DMS 273 (cell line): ENCODE measurements around the gene HIVEP3.

ENCODE experiments used
- DNase-seq: peaks from one replicate; lab custom pipeline; 2025; ENCODE audit not compliant: unreplicated experiment; lab: John Stamatoyannopoulos, UW

HIVEP3 gene

DNA sequence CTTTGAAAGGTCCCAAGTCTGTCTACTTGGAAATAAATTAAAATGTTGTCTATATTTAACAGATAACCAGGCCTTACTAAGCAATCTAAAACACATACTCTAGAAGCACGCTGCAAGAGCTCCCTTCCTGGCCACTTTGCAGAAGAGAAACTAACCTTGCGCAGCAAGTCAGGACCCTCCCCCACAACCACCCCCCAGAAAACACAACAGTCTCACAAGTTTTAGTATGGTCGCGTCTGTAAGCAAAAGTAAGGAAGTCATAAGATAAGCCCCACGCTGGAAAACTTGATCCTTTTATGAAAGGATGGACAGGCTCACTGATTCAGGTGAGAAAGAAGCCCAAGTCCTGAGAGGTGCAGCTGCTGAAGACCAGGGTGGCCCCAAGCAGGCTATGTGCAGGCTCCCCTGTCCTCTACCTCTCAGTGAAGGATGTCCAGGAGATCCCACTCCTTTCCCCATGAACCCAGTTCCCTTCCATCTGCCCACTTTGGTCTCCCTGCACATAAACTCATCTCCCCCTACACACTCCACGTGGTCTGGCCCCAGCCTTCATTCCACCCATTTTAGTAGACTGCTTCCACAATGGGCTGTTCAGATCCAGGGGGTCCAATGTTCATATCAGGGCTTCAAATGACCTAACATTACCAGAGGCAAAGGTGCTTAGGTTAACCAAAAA lies 23.8 kb downstream of the HIVEP3 start:
- DNase-seq = no peak

DNA sequence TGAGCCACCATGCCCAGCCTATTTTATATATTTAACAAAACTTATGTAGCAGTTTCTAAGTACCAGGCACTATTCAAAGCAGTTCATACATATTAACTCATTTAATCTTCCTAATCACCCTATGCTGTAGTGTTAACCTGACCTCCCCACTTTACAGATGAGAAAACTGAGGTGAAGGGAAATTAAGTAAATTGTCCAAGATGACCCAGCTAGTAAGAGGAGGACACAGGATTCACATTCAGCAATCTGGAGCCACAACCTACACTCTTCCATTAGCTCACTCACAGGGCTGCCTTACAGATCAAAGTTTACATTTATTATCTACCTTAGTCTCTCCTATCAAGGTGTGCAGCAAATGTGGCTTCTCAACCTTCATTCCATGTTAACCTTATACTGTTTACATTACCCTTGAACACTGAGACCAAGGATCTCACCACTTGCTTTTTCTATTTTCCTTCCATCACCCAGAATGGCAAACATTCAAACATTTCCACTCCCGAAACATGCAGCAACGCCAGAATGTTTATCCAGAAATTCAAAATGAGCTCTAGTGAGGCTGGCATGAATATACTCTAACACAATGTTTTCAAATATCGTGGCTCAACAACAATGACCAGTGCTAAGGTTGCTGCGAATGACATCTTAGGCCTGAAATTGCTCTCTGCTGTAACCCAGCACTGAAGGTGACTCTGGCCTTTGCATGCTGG lies 24.5 kb downstream of the HIVEP3 start:
- no peak for DNase-seq

DNA sequence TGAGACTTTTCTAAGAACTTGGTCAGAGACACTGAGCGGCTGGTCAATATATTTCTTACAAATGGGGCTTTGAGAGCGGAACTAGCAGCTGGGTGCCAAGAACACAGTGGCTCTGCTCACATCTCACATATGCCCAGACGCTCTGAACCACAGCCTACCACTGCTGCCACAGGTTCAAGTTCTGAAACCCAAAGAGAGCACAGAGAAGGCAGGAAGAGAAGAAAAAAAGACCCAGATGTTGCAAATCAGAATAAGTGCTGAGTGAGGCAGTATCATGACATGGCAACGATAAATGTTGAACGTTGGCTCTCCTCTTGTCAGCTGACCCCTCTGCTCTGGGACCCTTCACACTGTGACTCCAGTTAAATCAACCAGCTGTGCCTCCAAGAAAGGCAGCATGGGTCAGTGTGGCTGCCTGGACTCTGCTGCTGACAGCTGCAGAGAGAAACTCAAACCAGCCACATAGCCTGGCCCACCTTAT lies 26.4 kb downstream of the HIVEP3 start:
- DNase-seq = no peak

DNA sequence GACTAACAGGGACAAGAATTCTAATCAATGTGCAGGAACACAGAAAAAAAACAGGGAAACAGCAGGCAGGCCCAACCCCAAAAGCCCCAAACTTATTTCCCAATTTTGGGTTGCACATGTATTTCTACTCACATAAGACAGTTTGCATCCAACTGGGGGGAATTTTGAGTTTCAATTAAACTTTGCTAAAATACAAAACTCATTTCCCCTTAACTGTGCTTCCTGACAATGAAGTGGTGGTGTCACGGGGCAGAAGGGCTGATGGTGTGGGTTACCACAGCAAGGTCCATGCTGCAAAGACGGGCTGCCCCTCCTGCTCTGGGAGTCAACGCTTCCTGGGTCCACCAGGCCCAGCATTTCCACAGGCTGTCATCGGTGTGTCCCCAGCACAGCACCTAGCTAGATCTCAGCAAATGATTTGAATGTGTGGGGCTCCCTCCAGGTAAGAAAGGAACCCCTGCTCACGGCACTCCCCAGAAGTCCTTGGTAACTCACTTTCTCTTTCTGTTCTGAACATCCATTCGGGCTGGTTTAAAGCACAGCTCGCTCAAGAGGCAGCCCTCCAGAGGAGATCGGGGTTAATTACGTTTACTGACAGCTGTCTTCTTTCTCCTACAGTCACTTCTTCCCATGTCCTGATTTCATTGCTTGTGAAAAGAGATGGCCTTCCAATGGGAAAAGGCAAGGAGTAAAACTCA lies 27.4 kb downstream of the HIVEP3 start:
- peak; percentile 65 for DNase-seq

DNA sequence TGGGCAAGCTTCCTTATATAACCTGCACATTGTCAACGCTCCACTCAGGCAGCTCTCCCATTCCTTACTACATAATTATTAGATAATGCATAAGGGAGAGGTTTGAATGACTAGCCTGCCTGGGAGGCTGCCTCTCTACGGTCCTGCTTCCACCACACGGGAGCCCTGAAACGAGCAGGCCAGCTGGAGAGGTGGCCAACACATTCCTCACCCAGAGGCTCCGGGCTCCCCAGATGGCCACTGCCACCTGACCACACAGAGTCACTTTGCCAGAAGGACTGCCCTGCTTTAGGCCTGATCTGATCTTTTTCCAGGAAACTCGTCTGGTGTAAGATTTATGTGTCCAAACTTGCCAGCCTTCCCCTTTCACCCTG lies 27.9 kb downstream of the HIVEP3 start:
- DNase-seq = peak; percentile 29

DNA sequence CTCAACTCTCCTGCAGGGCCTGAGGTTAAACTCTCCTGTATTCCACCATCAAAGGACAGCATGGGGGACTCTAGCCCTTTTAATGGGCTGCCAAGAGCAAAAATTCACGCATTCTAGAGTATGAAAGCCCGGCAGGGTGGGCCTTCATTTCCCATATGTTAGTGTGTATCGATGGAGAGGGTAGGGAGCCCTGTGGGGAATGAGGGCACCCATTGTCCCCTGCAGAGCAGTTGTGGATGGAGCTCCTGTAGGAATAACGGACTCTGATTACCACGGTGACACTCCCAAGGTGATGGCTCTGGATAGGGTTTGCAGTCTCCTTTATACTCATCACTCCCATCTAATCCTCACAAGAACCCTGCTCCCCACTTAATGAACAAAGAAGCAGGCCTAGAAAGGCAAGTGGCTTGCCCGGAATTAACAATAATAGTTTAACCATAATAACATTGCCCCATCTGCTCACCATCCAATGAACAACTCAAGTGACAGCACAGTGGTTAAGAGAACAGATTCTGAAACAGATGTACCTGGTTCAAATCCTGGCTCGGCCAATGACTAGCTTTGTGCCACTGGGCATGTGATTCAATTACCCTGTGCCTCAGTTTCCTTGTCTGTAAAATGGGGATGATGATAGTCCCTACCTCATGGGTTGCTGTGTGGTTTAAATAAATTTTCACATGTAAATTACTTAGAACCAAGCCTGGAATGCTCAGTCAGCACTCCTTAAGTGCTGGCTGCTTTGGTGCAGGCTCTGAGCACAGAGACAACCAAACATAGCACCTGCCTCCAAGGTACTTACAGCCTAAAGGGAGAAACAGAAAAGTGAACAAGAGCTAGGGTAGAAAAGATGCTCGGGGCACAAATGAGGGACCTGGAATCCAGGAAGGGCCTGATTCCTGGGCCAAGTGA lies 29.0 kb downstream of the HIVEP3 start:
- DNase-seq = peak; percentile 14

DNA sequence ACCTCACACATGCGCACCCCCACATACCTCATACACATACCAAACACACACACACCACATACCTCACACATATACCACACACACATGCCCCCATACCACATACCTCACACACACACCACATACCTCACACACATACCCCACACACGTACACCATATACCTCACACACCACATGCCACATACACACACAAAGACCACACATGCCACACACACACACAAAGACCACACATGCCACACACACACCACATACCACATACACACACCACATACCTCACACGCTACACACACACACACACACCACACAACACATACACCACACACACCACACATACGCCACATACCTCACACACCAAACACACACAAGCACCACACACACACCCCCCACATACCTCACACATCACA lies 30.0 kb downstream of the HIVEP3 start:
- no peak for DNase-seq

DNA sequence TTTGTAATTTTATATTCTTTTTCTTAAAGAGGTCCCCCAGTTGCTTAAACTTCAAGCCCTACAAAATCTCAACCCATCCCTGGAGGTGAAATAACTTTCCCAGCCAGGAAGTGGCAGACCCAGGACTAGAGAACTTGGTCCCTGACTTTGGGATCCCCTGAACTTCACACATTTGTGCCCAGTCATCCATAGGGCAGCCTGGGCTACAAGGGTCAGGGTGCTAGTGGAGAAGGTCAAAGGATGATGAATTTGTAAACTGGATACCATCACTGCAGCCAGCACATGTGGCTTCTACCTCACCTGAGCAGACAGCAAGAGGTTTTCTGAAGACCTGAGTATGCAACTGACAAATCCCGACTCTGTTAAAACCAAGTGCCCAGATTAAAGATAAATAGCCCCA lies 31.4 kb downstream of the HIVEP3 start:
- no peak for DNase-seq

DNA sequence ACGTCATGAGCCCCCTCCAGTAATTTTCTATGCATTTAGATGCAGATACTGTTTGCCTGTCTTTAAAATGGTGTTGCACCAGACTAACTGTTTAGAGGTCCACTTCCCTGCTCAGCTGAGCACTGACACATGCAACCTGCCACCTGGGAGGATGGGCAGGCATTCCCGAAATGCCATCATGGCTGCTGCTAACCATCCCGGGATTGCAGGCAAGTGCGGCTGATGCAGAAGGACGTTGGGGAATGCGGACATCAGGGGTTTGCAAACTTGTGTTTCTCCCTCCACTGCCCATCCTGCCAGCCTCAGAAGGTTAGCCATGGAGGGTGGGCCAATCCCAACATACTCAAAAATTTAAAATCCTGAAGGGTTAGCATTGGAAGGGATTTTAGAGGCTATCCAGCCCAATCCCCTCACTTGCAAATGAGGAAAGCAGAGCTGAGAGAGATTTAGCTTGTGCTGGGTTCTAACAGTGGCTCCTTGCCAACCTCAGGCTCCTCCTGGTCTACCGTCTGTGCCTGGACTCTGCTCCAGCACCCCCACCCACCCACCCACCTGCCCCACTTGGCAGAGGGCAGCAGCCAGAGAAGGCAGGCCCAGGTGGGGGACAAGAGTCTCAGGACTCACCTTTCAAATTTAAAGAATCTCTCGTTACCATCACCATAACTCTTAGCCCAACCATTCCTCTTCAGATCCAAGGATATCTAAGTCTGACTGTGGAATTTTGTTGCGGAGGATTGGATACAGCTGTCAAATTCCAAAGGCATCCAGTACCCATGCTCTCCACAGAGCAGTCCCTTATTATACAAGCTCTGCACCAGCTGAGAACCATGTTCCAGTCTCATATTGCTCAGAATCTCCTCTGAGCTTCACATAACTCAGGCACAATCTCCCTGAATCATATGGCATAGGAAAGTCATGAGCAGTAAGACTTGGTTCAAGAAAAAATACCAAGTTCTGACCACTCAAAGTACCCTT lies 34.2 kb downstream of the HIVEP3 start:
- peak; percentile 37 for DNase-seq

DNA sequence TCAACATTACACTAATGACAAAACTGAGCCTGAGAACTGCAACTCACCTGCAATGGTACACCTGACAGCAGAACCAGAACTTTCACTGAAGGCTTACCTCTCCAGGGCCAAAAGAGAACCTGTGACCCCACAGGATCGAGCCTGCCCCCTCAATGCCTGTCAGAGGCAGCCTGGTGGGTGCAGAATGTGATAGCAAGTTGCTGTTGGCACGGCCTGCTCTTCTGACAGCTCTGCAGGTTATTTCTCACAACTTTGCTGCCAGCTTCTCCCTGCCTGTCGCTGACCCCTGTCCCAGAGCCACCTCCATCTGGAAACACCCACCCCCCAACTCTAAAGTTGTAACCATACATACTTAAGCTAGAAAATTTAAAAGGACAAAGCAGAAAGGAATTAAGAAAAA lies 35.2 kb downstream of the HIVEP3 start:
- no peak for DNase-seq

DNA sequence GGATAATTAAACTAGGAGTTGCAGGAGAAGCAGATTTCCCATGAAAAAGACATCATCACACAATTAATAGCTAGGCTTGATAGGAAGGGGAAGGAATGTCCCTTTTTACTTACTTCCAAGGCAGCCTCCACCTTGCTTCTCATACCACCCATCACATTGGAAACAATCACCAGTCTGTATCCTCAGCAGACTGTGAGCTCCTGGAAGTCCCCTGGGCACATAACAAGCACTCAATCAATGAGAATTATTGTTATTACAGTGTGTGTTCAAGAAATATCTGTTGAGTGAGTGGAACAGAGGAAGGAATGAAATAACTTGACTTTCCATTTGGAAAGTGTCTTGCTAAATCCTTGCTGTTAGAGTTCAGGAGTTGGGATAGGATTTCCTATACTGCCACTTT lies 36.2 kb downstream of the HIVEP3 start:
- no peak for DNase-seq

DNA sequence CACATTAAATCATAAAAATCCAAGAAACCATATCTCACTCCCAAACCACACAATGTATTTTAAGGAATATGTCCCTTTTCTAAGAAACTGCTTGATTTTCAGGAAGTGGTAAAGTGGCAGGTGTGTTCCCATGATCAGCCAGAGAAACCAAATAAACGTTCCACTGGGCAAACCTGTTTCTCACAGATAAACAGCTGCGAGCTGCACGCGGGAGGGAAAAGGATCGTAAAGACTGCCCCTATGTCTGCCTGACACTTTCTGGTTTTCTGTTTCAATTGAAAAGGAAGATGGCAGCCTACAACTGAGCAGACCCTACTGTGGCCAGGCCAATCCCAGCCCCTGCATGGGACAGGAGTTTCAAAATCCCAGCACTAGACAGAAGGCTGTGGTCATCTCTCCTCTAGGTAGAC lies 36.6 kb downstream of the HIVEP3 start:
- peak; percentile 10 for DNase-seq

DNA sequence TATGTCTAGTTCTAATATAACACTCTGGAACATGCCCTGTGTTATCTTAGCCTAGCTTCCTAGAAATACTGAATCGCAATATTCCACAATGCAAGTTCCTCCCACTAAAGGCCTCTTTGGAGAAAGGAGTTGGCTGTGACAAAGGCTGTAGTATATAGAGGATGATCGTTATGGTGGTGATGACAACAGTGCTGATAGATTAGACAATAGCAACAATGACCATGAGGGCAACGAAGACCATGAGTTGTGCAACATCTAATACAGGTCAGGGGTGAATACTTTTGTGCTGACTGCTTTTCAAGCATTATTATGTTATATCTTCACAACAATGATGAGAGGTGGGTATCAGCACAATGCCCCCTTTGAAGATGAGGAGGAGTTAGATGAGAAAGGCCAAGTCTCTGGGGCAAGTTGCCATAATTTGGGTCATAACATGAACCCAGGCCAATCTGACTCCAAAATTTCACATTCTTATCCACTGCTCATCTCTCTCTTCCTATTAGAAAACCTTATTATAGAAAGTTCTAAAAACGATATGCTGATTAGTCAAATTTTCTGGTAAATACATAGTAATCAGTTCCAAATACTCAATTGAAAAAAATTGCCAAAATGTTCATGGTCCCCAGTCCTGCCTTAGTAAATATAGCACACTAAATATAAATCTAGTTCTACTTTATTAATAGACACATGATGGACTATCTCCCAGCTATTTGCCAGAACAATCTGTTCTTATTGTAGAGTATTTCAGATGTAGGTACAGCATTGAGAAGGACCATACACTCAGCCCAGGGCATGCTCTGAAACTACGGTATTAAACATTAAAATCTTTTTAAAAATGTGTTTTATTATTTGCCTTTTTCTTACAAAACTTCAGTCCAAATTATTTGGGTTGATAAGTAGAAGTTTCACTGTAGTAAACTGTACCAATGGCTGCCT lies 37.5 kb downstream of the HIVEP3 start:
- DNase-seq = no peak

DNA sequence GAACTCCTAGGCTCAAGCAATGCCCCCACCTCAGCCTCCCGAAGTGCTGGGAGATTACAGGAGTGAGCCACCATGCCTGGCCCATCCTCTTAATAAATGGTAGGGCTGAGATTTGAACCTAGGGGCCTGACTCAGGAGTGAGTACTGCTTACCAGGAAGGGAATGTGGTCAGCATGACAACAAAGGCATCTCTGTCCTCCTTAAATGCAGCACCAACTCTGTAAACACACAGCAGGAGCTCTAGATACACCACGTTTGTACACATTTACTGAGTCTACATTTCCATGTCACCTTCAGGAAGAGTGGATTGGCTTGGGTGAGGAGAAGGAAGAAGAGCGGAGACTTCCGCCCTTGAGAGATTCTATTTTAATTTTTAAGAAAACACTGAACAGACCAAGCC lies 38.5 kb downstream of the HIVEP3 start:
- no peak for DNase-seq

DNA sequence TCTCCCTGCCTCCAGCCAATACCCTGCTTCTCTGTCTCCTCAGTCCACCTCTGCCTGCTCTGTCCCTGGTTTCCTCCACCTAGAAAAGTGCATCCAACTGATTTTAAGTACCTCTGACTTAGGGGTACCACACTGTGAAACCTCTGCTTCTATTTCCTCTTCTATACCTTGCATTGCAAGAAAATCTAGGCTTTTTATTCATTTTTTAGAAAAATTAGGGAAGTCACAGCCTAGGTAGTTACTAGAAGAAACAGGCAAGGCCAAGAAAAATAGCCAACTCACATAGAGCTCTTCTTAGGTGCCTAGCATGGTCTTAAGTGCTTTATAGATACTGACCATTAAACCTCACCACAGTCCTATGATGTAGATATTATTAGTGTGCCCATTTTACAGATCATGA lies 39.1 kb downstream of the HIVEP3 start:
- no peak for DNase-seq

DNA sequence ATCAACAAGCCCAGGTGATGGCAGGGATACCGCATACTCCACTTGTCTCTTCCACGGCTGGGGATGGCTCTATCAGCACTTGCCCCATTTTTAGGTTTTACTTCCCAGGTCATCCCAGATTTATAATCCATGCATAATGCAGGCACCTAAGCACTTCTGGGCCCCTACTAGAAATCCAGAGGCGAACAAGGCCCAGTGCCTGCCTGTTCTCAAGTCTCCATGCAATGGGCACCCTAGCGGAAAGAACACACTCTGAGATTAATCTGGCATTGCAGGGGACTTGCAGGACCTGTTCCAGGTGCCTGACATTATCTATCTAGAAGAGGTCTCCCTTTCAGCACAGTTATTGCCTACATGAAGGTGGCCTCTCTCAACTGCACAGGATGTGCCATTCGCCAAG lies 39.8 kb downstream of the HIVEP3 start:
- no peak for DNase-seq

DNA sequence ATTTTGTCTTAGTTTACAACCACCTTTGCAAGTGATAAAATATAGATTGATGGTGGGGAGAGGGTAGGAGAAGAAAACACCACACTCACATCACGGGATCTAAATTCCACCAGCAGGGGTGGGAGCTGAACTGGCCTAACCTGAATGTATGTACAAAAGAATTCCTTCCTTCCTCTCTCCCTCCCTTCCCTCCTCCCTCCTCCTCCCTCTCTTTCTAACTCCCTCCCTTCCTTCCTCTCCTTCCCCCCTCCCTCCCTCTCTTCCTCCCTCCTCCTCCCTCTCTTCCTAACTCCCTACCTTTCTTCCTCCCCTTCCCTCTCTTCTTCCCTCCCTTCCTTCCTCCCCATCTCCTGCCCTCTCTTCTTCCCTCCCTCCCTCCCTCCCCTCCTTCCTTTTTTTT lies 40.2 kb downstream of the HIVEP3 start:
- no peak for DNase-seq

DNA sequence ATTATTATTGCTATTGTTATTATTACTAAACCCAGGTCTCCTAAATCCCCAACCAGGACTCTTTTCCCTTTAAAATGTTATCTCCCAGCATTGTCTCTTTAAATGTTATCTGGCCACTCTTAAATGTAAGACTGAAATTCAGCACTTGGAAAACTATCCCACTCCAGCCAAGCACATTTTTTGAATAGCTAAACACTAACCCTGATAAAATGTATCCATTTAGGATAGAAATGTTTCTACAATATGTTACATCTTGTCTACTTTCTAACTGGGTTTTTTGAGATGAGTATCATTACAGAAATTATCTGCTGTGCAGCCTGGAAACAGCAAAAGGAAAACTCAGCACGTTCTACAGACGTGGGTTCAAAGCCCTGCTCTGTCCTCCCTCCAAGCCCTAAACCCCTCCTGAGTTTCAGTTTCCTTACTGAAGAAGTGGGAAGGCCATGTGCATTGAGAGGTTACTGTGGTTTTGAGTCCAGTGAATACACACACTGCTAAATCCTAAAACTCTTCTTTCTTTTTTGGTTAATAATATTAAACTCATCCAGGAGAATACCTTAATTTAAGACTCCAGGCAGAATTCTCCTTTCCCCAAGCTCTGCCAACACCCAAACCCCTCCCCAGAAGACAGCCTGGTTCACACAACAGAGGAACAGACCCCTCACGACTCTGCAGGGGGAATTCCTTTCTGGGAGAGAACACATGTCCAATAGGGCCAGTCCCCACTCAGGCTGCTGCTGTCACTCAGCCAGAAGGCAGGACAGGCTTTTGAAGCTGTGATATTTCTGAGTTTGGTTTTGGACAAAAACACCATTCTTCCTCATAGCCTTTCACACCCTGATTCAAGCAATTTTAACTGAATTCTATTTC lies 41.9 kb downstream of the HIVEP3 start:
- peak; percentile 12 for DNase-seq
